K562 (cell line): ENCODE data around the gene FANCG. TPM values are rescaled to one million over a fixed set of nuclear protein-coding genes. Genes with fewer than 3 reads are reported as not detected.

Experiments
- ATAC-seq: fragments of 200-7000 bp; cut with Tn5 transposase; 3 replicates; pipeline ENCODE4 v1.9.1; 2020; ENCODE audit warnings: moderate library complexity
- BruUV-seq: library from RNA; stranded (reverse); fragments of 400-500 nt; replicated peaks from 2 replicates; lab custom pipeline; 2021; lab: Mats Ljungman, UMichigan
- CTCF ChIA-PET: fragments of 300-600 bp; formaldehyde crosslinking; extraction: SDS; loops from one replicate; lab custom pipeline; 2021; ENCODE audit warnings: low intra/inter-chr PET ratio; lab: Yijun Ruan, JAX
- POLR2A ChIA-PET: fragments of 300-600, 350-650 bp; sonication (Branson Sonifier 250); formaldehyde crosslinking; extraction: SDS; loops from one replicate; lab custom pipeline; 2021; ENCODE audit warnings: antibody characterized with exemption, inconsistent platforms; lab: Yijun Ruan, JAX
- DNase-seq, 4 experiments: peaks; one replicate each; pipeline versions ENCODE4 v3.0.0 to v3.0.0-alpha.2; 2011 to 2018; ENCODE audit warnings: low spot score in 3 of 4, mixed read lengths in 3 of 4; ENCODE audit errors: extremely low read depth in 1 of 4
- FAIRE-seq: peaks from 2 replicates; lab custom pipeline; 2011; peaks lifted over from hg19 to GRCh38; lab: Jason Lieb, UNC
- H2AFZ ChIP-seq: 2 replicates; pipeline ENCODE4 v1.6.0; 2011; ENCODE audit warnings: low read depth, low read length, control low read depth, inconsistent platforms
- H3K27ac ChIP-seq: fragments of 200-600 bp; 3 replicates; pipeline ENCODE4 v1.8.0; 2011; ENCODE audit warnings: low read depth, mild to moderate bottlenecking, control low read depth, inconsistent platforms, low read length, moderate library complexity, mixed read lengths; ENCODE audit errors: extremely low read depth
- H3K27me3 ChIP-seq, 2 experiments: fragments of 300-600 bp in 1 of 2; 2 replicates in 1 of 2; 3 replicates in 1 of 2; pipeline versions ENCODE4 v1.6.0 to v1.8.0; 2011; ENCODE audit warnings: inconsistent platforms in 2 of 2, low read length in 2 of 2, mild to moderate bottlenecking in 1 of 2, mixed read lengths in 1 of 2, moderate library complexity in 1 of 2; ENCODE audit not compliant: control insufficient read depth in 2 of 2, insufficient read depth in 2 of 2
- H3K36me3 ChIP-seq: fragments of 300-600 bp; 3 replicates; pipeline ENCODE4 v1.8.0; 2011; ENCODE audit warnings: mild to moderate bottlenecking, low read length, inconsistent platforms; ENCODE audit not compliant: control insufficient read depth, insufficient read depth
- H3K4me1 ChIP-seq, 2 experiments: fragments of 200-600 bp in 1 of 2; replicated peaks in 1 of 2; 2 replicates in 1 of 2; 3 replicates in 1 of 2; pipeline versions ENCODE4 v1.5.1 to v1.8.0; 2011; ENCODE audit warnings: inconsistent platforms in 2 of 2, low read length in 2 of 2, mild to moderate bottlenecking in 1 of 2, mixed read lengths in 1 of 2, moderate library complexity in 1 of 2; ENCODE audit not compliant: control insufficient read depth in 2 of 2, insufficient read depth in 2 of 2
- H3K4me2 ChIP-seq: 2 replicates; pipeline ENCODE4 v1.6.1; 2011; ENCODE audit warnings: low read length, control low read depth, inconsistent platforms, mixed read lengths; ENCODE audit not compliant: insufficient read depth
- H3K4me3 ChIP-seq: fragments of 200-600 bp; sonication (generic), shearing (Covaris generic); 2 replicates; pipeline ENCODE4 v1.5.1; 2016; ENCODE audit warnings: control low read depth, inconsistent platforms
- H3K79me2 ChIP-seq: fragments of 200-600 bp; 3 replicates; pipeline ENCODE4 v1.8.0; 2011; ENCODE audit warnings: low read length, inconsistent platforms; ENCODE audit not compliant: control insufficient read depth, insufficient read depth
- H3K9ac ChIP-seq, 2 experiments: 2 replicates each; pipeline versions ENCODE4 v1.6.0 to v1.6.1; 2011; ENCODE audit warnings: low read depth in 2 of 2, low read length in 2 of 2, control low read depth in 1 of 2, inconsistent platforms in 1 of 2, mild to moderate bottlenecking in 1 of 2, mixed read lengths in 1 of 2; ENCODE audit not compliant: insufficient read depth in 1 of 2
- H3K9me1 ChIP-seq: one replicate; pipeline ENCODE4 v1.6.0; 2011; ENCODE audit warnings: inconsistent platforms, mild to moderate bottlenecking, low read length, moderate library complexity; ENCODE audit not compliant: control insufficient read depth, insufficient read depth
- H3K9me3 ChIP-seq: replicated peaks from 2 replicates; pipeline ENCODE4 v1.5.1; 2011; ENCODE audit warnings: low read depth, low read length, inconsistent platforms; ENCODE audit not compliant: control insufficient read depth, insufficient read depth
- H4K20me1 ChIP-seq: replicated peaks from 2 replicates; pipeline ENCODE4 v1.6.1; 2011; ENCODE audit warnings: low read length, inconsistent platforms, mixed read lengths; ENCODE audit not compliant: control insufficient read depth, insufficient read depth
- CREB3 ChIP-seq: fragments of 450-650 bp; conservative IDR thresholded peaks from 2 replicates; pipeline ENCODE4 v1.6.1; 2016; ENCODE audit warnings: missing genetic modification characterization, low read depth, mild to moderate bottlenecking, missing compliant biosample characterization, moderate library complexity
- GTF2E2 ChIP-seq: fragments of 200-800 bp; sonication (Bioruptor generic); IDR thresholded peaks from 2 replicates; pipeline ENCODE4 v1.6.1; 2016; ENCODE audit warnings: missing genetic modification characterization, missing compliant biosample characterization
- HDAC2 ChIP-seq: fragments of 450-650 bp; IDR thresholded peaks from 2 replicates; pipeline ENCODE4 v1.6.1; 2016; ENCODE audit warnings: mild to moderate bottlenecking
- HMBOX1 ChIP-seq: sonication (generic); IDR thresholded peaks from 2 replicates; pipeline ENCODE4 v1.6.1; 2016
- MEIS2 ChIP-seq: fragments of 450-650 bp; IDR thresholded peaks from 2 replicates; pipeline ENCODE4 v1.6.1; 2014; ENCODE audit warnings: mild to moderate bottlenecking; ENCODE audit not compliant: partially characterized antibody
- MLX ChIP-seq, 2 experiments: fragments of 450-650 bp in 1 of 2; sonication (generic) in 1 of 2; formaldehyde crosslinking; conservative IDR thresholded peaks; 2 replicates each; pipeline versions ENCODE4 v1.4.0 to v1.8.1; 2020 to 2022; ENCODE audit warnings: mild to moderate bottlenecking in 1 of 2, missing genetic modification reagents in 1 of 2
- MTA2 ChIP-seq: fragments of 450-650 bp; IDR thresholded peaks from 2 replicates; pipeline ENCODE4 v1.6.1; 2016; ENCODE audit warnings: low read depth
- MTA3 ChIP-seq: fragments of 450-650 bp; formaldehyde crosslinking; IDR thresholded peaks from 2 replicates; pipeline ENCODE4 v1.6.1; 2017; ENCODE audit warnings: mild to moderate bottlenecking, borderline replicate concordance
- ZFX ChIP-seq: sonication (generic); formaldehyde crosslinking; IDR thresholded peaks from 2 replicates; pipeline ENCODE4 v1.8.0; 2022; ENCODE audit warnings: mild to moderate bottlenecking, missing genetic modification reagents, moderate library complexity
- ZNF124 ChIP-seq: sonication (generic); formaldehyde crosslinking; IDR thresholded peaks from 2 replicates; pipeline ENCODE4 v1.8.1; 2022; ENCODE audit warnings: missing genetic modification reagents
- ZNF384 ChIP-seq: IDR thresholded peaks from 2 replicates; pipeline ENCODE4 v1.6.1; 2012; ENCODE audit warnings: low read depth, low read length, improper control_type of control experiment
- WGBS: fragments of 100-300 bp; shearing (Covaris generic); methylation state at CpG from one replicate; pipeline ENCODE4 v1.1.6; 2016; ENCODE audit warnings: low coverage, mixed read lengths; ENCODE audit not compliant: insufficient coverage; ENCODE audit errors: missing lambda C conversion rate; 5-methylcytosine and 5-hydroxymethylcytosine counted together
- in situ Hi-C: fragments of 300-500 bp; cut with MboI; formaldehyde crosslinking; loops from 4 replicates; pipeline ENCODE4 v1.15.0; 2018; ENCODE audit warnings: inconsistent platforms, mixed read lengths
- intact Hi-C: fragments of 100-400 bp; cut with micrococcal nuclease; formaldehyde crosslinking; loops from 2 replicates; pipeline ENCODE4 v1.14.2; 2022
- polyA plus RNA-seq, 8 experiments: library from polyadenylated mRNA; depleted of rRNA in 4 of 8; stranded (reverse) in 5 of 8; unstranded in 3 of 8; fragments of >200 nt; fragmentation: Nextera tagmentation in 2 of 8; fragmentation: Illumina TruSeq in 1 of 8; extraction: Ambion mirVana in 2 of 8; extraction: Trizol in 1 of 8; gene quantifications; 2 replicates each; pipeline versions ENCODE4 v1.2.1 to v1.2.3, GENCODE V29; 2011 to 2014; ENCODE audit warnings: inconsistent platforms in 1 of 8, missing spikeins in 1 of 8
- total RNA-seq, 7 experiments: library from RNA; depleted of rRNA in 6 of 7; stranded (reverse); fragments of >200 nt in 6 of 7; fragmentation: Illumina TruSeq in 2 of 7; extraction: Trizol in 2 of 7; gene quantifications; 2 replicates each; pipeline versions ENCODE4 v1.2.1 to v1.2.3, GENCODE V29; 2011 to 2021; ENCODE audit warnings: low replicate concordance in 1 of 7
- TF ChIP-seq, protein P1 (sequence below), 2 experiments: fragments of 200-800 bp in 1 of 2; sonication (Bioruptor generic) in 1 of 2; sonication (generic) in 1 of 2; formaldehyde crosslinking in 1 of 2; IDR thresholded peaks in 1 of 2; conservative IDR thresholded peaks in 1 of 2; 2 replicates each; pipeline versions ENCODE4 v1.5.0 to v1.6.1; 2016 to 2020; ENCODE audit warnings: missing compliant biosample characterization in 1 of 2, missing genetic modification characterization in 1 of 2, missing genetic modification reagents in 1 of 2

Gene FANCG
- total and polyA plus RNA-seq, 9 of the 15 experiments (the other 6 are each of a cell fraction or from before 2014, with no cell fraction given), result 7.5 to 43.9 (median 31.0) TPM

DNA sequence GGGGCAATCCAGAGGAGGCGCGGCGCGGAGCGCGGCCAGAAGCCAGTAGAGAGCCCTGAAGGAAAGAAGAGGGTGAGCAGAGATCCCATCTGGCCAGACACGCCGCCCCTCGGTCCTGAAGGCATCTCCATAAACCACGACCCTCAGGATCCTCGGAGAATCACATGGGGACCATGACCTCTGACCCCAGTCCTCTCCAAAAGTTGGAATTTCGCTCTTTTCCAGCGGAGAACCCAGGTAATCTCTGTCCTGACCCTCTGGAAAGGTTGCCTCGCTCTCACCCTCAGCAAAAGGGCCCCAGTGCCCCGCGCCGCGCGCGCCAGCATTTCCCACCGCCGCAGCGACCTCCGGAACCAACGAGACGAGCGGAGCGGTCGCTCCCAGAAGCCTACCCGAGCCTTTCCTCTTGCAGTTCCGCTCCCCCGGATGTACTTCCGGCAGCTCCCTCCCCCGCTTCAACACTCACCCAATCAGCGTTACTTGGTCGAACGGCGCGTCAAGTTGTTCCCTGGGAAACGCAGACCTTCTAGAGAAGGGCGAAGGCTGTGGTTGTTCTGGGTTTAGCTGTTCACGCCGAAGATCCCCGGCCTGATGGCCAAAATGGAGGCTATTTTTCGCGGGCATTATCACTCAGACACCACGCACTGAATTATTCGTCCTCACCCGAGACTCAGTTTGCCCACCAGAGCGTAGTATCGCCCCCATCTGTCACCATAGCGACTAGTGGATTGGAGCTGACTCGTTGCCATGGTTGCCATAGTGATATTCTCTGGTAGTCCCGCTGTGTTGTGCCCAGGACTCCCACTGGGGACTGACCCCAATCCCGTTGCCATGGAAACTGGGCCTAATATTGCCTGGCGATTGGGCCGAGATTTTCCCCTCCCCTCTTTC lies 23.3 kb upstream of the FANCG start, which contains the start of gene STOML2 (continued):
- no peak for TF ChIP-seq CREB3 (tag)
- TF ChIP-seq HDAC2, result 0 out of 2 replicates have a peak, but pooled peaks have one; percentile 35
- no peak for TF ChIP-seq ZNF124 (CRISPR knock-in tag)
- TF ChIP-seq MTA3, result 0 out of 2 replicates have a peak, but pooled peaks have one; percentile 62
- 0 out of 2 replicates have a peak, but pooled peaks have one; percentile 32 for TF ChIP-seq HMBOX1
- TF ChIP-seq MTA2, result peak; percentile 22; the same call in 1 of the 2 replicates
- peak; percentile 77 for TF ChIP-seq MEIS2

GRCh38 chr9:35102465-35102768 lies 22.7 kb upstream of the FANCG start:
- intact Hi-C loops, result no loop called here
- 0% methylated on average over 9 of the region's 10 CpGs for WGBS
- no peak for TF ChIP-seq ZNF384
- TF ChIP-seq ZFX, result peak; percentile 72
- TF ChIP-seq MLX (CRISPR knock-in tag; conservative IDR thresholded peaks at IDR 0.05), result no peak
- 0 out of 2 replicates have a peak, but pooled peaks have one; percentile 6 for TF ChIP-seq GTF2E2 (tag)
- TF ChIP-seq, protein P1, sequence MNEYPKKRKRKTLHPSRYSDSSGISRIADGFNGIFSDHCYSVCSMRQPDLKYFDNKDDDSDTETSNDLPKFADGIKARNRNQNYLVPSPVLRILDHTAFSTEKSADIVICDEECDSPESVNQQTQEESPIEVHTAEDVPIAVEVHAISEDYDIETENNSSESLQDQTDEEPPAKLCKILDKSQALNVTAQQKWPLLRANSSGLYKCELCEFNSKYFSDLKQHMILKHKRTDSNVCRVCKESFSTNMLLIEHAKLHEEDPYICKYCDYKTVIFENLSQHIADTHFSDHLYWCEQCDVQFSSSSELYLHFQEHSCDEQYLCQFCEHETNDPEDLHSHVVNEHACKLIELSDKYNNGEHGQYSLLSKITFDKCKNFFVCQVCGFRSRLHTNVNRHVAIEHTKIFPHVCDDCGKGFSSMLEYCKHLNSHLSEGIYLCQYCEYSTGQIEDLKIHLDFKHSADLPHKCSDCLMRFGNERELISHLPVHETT (CRISPR knock-in tag; conservative IDR thresholded peaks at IDR 0.05 in 1 of 2, IDR thresholded peaks at IDR 0.05 in 1 of 2), result no peak
- FAIRE-seq (no peak), DNase-seq (peak in 1 of 4 experiments; percentile 19), ATAC-seq (peak; percentile 52)
- Histone ChIP-seq H3K9me3 (no peaks in the 10 kb centered on the region), H3K79me2 (peaks cover 24% of the 10 kb centered on the region), H2AFZ (peak overlapping the region; percentile 92), H3K9me1 (no peaks in the 10 kb centered on the region), H3K4me1 (peaks cover 12 to 14% of the 10 kb centered on the region in 2 experiments; a peak in 4 of 5 replicates), H3K4me2 (peak overlapping the region; percentile 96), H3K9ac (peak overlapping the region; percentile 93 to 98), H4K20me1 (no peaks in the 10 kb centered on the region), H3K36me3 (peaks cover 49% of the 10 kb centered on the region; the same call in 2 of the 3 replicates), H3K27me3 (no peaks in the 10 kb centered on the region), H3K27ac (peak overlapping the region; percentile 89), H3K4me3 (peak overlapping the region; percentile 77)
- no TSS peak for BruUV-seq
- POLR2A ChIA-PET, result interaction anchor here (0.7 to 1.7 kb wide), 4 partner anchors 10 to 22 kb away, joined by 3 to 5 read pairs (median 4); partner anchors contain the start of gene FANCG
- in situ Hi-C loops, result no loop called here
- CTCF ChIA-PET, result no interaction called here
